Tongue (tissue), 2 donors: ENCODE data around the gene UPP1. TPM values are rescaled to one million over a fixed set of nuclear protein-coding genes. Genes with fewer than 3 reads are reported as not detected.
A peak's percentile ranks its signal among the peaks of the same experiment; 100 is the strongest.
"Not testable (repeated sequence)": the region's sequence is repeated elsewhere in the genome, so short reads cannot be mapped to it uniquely, and the experiment has no call there.

Experiments
- DNase-seq: peaks from one replicate; pipeline ENCODE4 v3.0.0-alpha.2; 2015
- total RNA-seq: library from RNA; depleted of rRNA; stranded (reverse); fragments of >200 nt; gene quantifications from one replicate; pipeline ENCODE4 v1.2.3, GENCODE V29; 2014

The UPP1 gene
- 3.3 TPM for total RNA-seq

DNA sequence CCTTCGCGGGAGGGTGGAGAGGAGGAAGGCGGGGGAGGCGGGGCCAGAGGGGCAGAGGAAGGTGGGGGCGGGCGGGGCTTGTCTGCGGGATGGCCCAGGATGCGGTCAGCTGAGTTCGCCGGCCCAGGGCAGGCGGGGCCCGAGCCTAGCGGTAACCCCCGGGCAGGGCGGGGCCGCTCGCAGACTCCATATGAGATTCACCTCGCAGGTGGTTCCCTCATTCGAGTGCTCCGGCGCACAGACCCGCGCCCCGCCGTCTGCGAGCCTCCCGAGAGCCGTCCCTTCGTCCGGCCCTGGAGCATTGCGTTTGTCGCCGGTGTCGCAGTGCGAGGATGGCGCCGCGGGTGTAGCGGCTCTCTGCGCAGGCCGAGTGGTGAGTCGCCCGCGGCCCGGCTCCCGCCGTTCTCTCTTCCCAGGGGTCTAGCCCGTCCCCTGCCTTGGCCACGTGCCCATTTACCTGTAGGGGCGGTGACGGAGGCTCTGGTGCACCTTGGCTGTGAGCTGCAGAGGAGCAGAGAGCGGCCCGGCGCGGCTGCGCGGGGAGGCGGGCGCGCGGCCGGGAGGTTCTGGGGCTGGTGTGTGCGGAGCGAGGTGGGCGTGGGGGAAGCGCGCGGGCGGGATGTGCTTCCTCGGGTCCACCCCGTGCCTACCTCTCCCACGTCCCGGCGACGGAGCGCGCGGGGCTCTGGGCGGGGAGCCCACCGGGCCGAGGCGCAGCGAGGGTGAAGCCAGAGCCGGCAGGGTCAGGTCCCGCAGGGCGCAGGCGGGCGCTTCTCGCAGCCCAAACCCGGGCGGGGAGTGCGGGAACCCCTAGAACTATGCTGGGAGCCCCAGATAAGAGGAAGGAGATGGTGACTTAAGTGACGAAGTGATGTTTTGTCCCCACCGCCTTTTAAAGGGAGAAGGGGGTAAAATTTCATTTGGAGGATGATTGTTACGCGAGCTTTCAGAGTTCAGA is at the start of gene UPP1:
UPP1 (plus strand) TSS at position 220 of the 958 bp plus-strand sequence. CDS start 5,519 bp downstream, outside the sequence.
- peak; percentile 40 for DNase-seq

DNA sequence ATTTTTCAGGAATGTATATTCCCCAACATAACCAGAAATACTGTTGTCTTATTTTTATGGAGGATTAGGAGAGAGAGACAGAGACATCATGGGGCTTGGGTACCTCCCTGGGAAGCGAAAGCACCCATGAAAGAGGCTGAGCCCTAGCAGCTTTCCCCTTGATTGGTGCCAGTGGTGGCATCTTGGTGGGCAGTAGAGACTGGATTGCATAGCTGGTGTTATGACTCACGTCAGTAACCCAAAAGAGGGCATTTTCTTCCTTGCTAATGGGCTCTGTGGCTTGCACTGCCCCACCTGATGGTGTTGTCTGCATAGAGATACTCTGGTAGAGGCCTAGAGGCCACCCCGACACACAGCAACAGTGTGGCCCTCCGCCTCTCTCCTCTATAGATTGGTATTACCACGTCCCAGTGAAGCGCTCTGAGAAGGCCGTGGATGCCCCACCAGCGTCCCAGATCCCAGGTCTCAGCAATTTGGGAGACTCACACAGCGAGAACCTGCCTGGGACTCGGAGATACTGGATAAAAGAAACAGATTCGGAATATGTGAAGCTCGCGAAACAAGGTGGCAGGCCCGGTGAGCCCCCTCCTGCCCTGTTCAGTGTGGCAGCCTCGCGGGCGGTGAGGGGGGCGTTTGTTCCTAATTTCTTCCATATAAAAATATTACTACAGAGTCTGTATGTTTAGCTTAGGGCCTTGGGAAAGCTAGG is 48.0 kb upstream of the UPP1 start:
- DNase-seq: no peak

DNA sequence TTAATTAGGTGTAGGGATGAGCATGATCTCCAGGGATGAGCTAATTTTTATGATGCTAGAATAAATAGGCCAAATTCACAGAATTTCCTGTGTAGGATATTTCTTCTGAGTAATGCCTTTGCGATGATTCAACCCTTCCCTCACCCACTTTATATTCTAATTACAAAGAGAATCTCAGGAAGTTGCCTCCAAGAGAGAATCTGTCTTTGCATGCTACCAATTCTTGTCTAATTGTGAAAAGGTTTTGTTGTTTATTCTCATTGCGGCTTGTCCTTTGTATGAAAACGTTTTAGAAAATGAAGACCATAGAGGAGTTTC is 47.5 kb upstream of the UPP1 start:
- DNase-seq: no peak

DNA sequence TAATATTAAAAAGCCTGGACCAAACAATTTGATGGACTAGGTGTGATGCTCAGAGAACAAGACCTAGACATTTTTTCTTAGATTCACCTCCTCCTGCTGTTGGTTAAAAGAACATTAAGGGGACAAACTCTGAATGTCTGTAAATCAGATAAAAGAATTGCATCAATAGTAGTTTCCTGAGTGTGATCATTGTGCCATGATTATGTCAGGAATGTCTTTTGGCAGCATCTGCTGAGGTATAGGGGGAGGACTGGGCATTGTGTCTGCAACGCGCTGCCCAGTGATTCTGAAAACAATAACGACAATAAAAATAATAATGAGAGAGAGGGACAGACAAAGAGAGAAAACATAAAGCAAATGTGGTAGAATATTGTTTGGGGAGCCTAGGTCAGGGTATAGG is 46.8 kb upstream of the UPP1 start:
- no peak for DNase-seq

DNA sequence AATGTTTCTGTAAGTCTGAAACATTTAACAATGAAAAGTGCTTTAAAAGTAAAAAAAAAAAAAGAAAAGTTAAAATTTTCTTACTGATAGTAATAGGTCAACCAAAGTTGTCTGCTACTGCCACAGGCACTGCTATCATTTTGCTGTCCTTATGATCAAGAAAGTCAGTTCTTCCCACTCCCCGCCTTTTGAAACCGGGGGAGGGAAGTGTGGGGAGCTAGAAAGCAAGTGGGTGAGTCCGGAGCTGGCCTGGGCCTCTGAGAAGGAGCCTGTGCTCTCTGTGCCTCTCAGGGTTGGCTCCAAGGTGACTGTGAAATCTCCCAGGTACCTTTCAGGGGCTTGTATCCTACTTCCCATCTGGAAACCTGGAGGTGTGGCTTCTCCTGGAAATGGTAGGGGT is 46.4 kb upstream of the UPP1 start:
- DNase-seq: no peak

DNA sequence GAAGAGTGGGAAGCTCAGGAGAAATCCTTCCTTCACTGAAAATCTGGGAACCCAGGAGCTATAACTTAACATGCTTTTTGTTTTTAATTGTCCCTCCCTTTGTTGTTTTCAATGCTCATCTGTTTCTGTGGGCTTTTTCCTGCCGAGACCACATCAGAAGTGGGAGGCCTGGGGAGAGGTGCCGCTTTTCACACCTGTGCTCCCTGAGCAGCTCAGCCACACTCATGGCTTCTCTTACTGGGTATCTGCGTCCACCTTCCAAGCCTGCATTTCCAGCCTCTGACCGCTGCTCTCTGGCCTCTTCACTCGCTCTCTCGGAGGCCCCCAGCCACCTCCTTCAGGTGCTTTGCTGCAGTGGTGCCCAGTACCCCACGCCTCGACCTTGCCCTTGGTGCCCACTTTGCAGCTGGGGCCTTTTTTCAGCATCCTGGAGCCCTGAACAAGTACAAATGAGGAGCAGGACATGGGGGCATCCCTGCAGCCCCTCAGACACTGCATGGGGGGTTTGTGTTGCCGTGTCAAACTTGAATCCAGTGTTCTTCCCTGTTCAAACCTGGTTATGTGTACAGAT is 43.8 kb upstream of the UPP1 start:
- no peak for DNase-seq

DNA sequence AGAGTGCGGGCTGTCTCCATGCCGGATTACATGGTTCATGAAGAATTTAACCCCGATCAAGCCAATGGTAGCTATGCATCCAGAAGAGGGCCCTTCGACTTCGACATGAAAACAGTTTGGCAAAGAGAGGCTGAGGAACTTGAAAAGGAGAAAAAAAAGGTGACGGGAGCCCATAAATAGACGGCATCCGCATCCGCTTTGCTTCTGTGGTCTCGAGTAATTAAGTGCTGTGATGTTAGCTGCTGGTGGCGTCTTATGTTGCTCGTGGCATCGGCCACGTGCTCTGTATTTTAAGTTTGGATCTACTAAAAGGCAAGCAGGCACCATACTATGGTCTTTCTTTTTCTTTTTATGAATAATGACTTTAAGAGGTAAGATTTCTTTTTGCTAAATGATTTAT is 42.6 kb upstream of the UPP1 start:
- no peak for DNase-seq

DNA sequence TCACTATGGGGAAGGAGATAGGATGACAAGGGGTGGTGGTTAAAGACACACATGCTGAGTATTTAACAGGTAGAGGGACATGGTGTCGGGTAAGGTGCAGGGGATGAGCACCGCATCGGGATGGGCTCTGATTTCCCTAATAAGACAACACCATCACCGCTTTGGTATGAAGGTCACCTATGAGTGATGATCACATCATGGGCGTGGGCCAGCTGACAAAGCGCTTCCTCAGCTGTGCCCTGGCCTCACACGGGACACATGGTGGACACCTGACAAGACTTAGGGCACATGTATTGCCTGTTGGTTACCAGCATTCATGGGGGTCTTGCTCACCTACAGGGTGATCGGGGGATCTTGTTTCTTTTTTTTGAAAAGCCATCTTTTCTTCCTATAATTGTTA is 41.0 kb upstream of the UPP1 start:
- no peak for DNase-seq

DNA sequence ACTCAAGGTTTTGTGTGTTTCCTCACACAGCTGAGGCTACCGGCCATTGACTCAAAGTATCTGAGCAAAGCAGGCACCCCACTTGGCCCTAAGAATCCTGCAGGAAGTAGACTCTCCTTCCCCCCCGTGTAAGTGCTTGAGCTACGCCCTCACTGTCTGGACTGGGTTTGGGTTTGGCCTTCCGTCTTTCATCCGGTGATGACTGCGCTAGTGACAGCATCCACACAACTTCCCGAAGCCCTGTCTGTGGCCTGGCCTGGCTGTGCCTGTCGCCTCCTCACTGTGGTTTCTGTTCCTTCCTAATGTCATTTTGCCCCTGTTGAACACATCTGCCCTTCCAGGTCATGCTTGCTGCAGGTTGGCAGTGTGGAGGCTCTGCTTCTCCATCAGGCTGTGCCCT is 39.2 kb upstream of the UPP1 start:
- DNase-seq: no peak

DNA sequence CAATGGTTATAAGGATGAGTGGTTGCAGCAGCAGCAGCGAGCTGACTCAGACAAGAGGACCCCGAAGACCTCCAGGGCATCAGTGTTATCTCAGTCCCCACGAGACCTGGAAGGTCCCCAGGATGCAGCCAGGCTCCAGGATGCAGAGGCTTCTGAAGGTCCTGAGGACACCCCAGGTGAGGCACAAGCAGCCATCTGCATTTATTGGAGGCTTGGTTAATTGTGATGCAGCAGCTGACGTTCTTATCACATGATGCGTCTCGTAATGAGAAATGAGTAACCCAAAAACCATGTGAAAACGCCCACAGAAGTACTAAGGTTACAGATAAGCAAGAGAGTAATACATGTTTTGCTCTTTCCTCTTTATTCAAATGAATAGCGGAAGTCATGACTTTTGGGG is 36.3 kb upstream of the UPP1 start:
- DNase-seq: no peak

DNA sequence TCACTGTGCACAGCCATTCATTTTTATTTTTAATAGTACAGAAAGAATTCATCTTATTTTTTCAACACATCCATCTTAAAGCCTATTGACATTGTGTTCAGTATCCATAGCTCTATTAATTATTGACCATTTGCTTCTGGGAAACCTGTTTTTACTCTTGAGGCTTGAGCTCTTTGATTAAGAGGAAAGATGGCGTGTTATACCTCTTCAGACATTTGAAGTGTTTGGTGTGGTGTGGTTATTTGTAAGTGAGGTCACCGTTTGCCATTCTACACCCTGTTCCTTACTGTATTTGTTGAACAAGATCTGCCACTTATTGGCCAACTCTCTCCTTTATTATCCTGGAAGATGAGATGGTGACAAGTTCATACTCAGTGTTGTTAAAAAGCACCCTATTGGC is 35.3 kb upstream of the UPP1 start:
- DNase-seq: no peak

DNA sequence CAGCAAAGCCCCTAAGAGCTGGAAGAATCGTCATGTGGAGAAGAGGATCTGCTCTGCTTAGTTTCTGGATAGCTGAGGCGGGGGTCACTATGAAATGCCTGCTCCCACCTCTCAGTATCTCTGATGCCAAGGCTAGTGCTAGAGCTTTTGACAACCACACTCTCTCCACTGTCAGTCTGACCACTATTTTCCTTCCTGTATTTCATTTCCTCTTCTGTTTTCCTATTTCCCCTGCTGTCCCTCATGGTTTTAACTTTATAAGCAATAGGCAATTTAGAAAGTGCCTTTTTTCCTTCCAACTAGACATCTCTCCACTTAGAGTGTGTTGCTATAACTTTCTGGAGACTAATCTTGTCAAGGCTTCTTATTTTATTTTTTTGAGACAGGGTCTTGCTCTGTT is 30.1 kb upstream of the UPP1 start:
- no peak for DNase-seq

DNA sequence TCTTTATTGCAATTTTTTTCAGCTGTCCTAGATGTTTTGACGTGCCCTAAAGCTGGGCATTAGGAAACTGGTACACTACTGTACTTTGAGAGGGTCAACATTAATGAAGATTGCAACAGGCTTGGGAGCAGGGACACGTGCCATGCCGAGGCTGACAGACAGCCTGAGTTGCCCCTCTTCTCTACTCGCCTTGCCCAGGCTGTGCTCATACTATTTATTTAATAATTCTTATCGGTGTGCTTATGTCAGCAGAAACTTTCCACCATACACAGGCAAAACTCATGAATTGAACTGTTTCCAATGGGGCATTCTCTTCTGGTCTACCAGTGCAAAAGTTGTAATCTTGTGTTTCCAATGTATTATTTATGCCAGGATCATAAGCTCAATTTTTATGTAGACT is 29.4 kb upstream of the UPP1 start:
- no peak for DNase-seq

DNA sequence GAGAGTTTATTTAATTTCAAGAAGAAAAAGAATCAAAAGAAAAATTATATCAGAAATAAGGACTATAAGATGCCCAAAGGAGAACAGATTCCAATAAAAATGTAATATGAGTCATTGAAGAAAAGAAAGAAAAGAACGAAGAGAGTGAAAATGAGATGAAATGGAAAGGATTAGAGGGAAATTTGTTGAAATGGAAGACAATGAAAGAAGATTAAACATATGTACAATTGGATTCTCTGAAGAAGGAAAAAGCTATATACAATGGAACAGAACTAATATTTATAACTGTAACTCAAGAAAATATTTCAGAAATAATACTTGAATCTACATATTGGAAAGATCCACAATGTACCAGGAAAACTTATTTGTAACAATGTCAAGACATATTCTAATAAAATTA is 25.1 kb upstream of the UPP1 start:
- DNase-seq: no peak

DNA sequence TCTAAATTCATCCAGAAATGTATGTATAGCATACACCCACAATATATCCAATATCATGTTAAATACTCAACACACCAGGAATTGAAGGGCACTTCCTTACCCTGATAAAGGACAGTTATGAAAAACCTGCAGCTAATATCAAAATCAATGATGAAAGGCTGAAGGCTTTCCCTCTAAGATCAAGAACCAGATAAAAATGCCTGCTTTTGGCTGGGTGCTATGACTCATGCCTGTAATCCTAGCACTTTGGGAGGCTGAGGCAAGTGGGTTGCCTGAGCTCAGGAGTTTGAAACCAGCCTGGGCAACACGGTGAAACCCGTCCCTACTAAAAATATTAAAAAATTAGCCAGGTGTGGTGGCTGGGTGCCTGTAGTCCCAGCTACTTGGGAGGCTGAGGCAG is 21.6 kb upstream of the UPP1 start:
- DNase-seq: no peak

DNA sequence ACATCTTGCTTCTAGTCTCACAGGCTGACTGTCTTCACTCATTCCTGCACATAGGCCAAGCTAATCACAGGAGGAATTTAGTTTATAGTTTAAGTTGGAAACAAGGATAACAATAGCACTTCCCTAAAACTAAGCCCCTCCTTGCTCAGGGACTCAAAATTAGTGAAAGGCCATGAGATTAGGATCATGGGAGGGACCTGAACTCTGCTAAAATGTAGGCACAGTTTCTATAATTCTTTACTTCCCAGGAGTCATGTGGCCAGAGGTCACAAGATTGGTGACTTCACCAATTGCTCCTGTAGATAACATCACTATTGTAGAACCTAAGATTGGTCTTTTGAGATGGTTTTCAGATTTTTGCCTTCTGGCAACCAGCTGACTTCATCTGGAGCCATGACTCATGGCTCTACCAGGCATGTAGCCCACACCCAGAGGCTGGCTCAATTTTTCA is 14.8 kb upstream of the UPP1 start:
- DNase-seq: no peak

DNA sequence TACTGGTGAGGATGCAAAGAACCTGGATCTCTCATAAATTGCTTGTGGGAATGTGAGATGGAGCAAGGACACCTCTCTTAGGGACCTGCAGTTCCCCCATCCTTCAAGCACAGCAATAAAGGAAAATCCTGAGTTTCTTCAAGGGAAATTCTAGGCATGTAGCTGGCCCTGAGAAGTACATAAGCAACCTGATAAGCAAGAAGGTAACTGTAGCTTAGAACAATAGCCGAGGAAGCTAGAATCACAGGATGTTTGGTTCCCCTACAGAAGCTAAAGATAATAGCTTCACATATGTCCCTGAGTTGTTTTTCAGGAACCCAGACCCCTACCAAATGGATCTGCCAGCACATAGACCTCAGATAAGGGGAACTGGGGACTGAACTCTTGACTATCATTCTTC is 11.6 kb upstream of the UPP1 start:
- DNase-seq: no peak

DNA sequence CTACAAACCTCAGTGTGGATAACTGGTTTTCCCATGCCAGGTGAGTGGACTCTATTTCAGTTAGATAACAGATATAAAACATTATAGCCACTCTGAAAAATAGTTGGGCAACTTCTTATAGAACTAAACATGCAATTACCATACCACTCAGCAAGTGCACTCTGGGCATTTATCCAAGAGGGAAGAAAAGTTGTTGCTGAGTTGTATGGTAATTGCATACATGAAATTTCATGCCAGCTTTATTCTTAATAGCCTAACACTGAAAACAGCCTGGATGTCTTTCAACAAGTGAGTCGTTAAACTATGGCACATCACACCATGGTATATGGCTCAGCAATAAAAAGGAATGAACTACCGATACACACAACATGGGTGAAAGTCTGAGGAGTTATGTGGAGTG is 10.6 kb upstream of the UPP1 start:
- peak; percentile 25 for DNase-seq

DNA sequence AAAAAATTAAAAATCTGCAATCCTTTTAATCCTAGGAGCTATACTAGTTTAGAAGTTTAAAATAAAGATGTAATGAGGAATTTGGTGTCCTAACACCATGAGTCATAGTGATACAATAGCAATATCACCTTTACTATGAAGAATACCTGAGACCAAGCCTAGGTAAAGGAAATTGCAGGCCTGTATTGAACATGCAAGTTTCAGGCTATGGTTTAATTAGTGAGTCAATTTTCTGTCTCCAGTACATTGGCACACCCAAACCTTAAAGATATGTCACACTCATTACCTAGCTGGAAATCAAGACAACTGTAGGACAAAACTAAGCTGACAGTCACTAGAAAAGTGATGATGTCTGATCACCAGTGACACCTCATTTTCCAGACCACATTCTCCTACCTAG is 6.7 kb upstream of the UPP1 start:
- not testable (repeated sequence) for DNase-seq

DNA sequence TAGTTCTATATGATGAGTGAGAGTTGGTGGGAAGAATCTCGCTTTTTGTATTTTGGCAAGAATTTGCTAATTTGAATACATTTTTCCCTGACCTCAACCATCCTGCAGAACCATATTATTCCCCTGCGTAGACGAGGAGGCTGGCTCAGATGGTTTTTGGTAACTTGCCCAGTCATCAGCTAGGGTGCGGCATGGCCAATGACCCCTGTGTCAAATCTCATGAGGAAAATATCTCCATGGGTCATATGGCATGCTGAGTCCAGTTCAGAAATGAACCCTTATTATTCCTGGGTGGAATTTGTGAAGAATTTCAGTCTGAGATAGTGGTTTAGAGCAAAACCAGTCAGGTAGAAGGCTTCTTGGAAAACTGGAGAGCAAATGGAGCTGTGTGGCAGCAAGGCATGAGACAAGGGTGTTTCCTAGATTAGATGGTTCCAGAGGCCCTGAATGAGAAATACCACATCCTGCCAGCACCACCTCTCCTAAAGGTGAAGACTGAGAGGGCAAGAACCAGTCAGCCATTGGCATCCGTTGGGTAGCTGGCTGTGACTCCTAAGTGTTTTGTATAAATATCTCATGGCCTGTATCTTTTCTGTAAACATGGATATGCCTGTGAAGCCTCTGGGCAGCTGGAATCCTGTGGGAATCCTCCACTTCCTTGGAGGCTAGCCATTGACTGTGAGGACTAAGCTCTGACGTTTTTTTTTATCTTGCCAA is 5.8 kb upstream of the UPP1 start:
- DNase-seq: no peak

DNA sequence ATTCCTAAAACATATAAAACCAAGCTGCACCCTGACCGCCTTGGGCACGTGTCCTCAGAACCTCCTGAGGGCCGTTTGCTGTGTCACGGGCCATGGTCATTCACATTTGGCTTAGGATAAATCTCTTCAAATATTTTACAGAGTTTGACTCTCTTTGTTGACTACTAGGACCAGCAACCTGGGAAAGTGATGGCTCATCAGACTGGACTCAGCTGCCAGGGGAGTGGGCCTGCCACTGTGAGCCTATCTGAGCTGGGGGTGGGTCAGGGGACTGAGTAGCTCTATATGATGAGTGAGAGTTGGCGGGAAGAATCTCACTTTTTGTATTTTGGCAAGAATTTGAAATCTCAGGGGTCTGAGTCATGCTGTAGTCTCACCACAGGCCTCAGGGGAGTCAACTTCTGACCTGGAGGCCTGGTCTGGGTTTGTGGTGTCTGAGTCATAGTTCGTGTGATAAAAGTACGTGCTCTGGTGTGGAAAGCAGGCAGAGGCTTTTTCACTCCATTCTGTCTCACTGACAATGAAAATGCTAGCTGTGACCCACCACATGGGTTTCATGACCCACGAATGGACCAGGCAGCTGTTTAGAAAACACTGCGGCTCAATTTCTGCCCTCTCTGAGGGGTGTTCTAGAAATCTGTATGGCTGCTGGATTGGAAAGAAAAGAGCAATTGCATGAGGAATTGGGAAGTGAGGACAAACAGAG is 4.2 kb upstream of the UPP1 start:
- DNase-seq: peak; percentile 13

DNA sequence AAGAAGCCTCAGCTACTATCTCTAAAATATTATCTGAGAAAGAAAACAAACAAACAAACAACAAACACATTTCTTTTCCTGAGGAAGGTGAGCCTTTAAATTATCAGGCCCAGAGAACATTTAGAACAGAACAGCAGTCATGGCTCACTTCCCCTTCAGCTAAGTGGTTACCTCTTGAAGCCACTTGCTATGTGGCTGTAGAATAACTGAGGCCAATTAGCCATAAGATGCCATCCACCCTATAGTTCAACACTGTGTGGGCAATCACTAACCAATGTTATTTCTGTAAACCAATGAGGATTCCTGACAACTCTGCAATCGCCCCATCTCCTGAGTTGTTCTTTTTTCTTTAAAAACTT is 3.7 kb upstream of the UPP1 start:
- no peak for DNase-seq
